Cardiac muscle cell (in vitro differentiated cells and primary cell): Measurements from ENCODE around the gene SUCLG1. TPM values are rescaled to one million over a fixed set of nuclear protein-coding genes. Genes with fewer than 3 reads are reported as not detected.

Experiments used
- DNase-seq, 2 donors: peaks; one replicate each; pipeline versions ENCODE4 v3.0.0 to v3.0.0-alpha.2; 2010 to 2017; ENCODE audit warnings: low read depth in 1 of 2, low spot score in 1 of 2
- H3K27ac ChIP-seq: fragments of 200-600 bp; sonication (generic); 2 replicates; pipeline ENCODE4 v1.5.1; 2016
- H3K27me3 ChIP-seq: fragments of 200-600 bp; sonication (generic); 2 replicates; pipeline ENCODE4 v1.6.0; 2016; ENCODE audit warnings: control low read depth
- H3K36me3 ChIP-seq: fragments of 200-600 bp; sonication (generic); 2 replicates; pipeline ENCODE4 v1.5.1; 2016; ENCODE audit warnings: control low read depth
- H3K4me1 ChIP-seq: fragments of 200-600 bp; sonication (generic); 2 replicates; pipeline ENCODE4 v1.8.1; 2017; ENCODE audit warnings: low read depth, mild to moderate bottlenecking, mixed run types
- H3K4me3 ChIP-seq: fragments of 200-600 bp; sonication (generic); 2 replicates; pipeline ENCODE4 v1.5.1; 2016; ENCODE audit warnings: mild to moderate bottlenecking
- H3K9me3 ChIP-seq: fragments of 200-600 bp; sonication (generic); 2 replicates; pipeline ENCODE4 v1.5.1; 2017; ENCODE audit warnings: low read depth, mild to moderate bottlenecking, control low read depth
- polyA plus RNA-seq: library from polyadenylated mRNA; unstranded; fragments of >200 nt; fragmentation: Nextera tagmentation; extraction: Ambion mirVana; gene quantifications from 2 replicates; pipeline ENCODE4 v1.2.1, GENCODE V29; 2016
- total RNA-seq: library from RNA; depleted of rRNA; stranded (reverse); fragments of >200 nt; gene quantifications from 2 replicates; pipeline ENCODE4 v1.2.3, GENCODE V29; 2016
- TF ChIP-seq, protein P1 (sequence below): IDR thresholded peaks from 2 replicates; pipeline ENCODE4 v1.5.1; 2012; ENCODE audit warnings: low read depth, mild to moderate bottlenecking, low read length

Gene SUCLG1
- total and polyA plus RNA-seq, 2 experiments from 2014 or later = 56.4 to 158 TPM

DNA sequence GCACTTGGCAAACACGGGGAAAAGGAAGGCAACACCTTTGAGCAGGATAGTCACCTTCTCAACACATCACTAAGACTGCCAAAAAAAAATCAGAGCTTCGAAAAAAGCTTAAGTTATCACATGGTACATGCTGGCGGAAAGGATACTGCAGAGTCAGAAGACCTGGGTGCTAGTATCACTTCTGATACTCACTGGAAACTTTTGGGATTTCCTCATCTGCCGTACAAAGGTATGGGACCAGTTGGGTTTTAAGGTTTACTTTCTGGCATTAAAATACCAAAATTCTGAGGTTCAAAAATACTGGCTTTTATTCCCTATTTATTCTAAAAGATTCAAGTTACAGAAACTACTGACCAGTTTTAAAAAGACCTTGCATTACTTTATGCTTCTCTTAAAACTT lies 2.9 kb downstream of the SUCLG1 start:
- H3K9me3 ChIP-seq = no peaks in the 10 kb centered on the region
- TF ChIP-seq, protein P1, sequence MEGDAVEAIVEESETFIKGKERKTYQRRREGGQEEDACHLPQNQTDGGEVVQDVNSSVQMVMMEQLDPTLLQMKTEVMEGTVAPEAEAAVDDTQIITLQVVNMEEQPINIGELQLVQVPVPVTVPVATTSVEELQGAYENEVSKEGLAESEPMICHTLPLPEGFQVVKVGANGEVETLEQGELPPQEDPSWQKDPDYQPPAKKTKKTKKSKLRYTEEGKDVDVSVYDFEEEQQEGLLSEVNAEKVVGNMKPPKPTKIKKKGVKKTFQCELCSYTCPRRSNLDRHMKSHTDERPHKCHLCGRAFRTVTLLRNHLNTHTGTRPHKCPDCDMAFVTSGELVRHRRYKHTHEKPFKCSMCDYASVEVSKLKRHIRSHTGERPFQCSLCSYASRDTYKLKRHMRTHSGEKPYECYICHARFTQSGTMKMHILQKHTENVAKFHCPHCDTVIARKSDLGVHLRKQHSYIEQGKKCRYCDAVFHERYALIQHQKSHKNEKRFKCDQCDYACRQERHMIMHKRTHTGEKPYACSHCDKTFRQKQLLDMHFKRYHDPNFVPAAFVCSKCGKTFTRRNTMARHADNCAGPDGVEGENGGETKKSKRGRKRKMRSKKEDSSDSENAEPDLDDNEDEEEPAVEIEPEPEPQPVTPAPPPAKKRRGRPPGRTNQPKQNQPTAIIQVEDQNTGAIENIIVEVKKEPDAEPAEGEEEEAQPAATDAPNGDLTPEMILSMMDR = no peak
- H3K27ac ChIP-seq = no peak overlapping the region
- H3K36me3 ChIP-seq = no peaks in the 10 kb centered on the region
- H3K27me3 ChIP-seq = no peaks in the 10 kb centered on the region
- H3K4me3 ChIP-seq = no peak overlapping the region
- DNase-seq = no peak
- H3K4me1 ChIP-seq = peaks cover 7% of the 10 kb centered on the region

GRCh38 chr2:84454581-84454980 lies 4.5 kb downstream of the SUCLG1 start:
- no peak for DNase-seq
- TF ChIP-seq, protein P1 = no peak
- H3K4me1 ChIP-seq = peaks cover 7% of the 10 kb centered on the region

GRCh38 chr2:84452624-84453023 lies 6.5 kb downstream of the SUCLG1 start:
- no peak for DNase-seq

More at GRCh38 chr2:84454581-84454980, 4.5 kb downstream of the SUCLG1 start:
- Histone ChIP-seq H3K27me3 (no peaks in the 10 kb centered on the region), H3K9me3 (no peaks in the 10 kb centered on the region), H3K36me3 (no peaks in the 10 kb centered on the region), H3K4me3 (no peak overlapping the region), H3K27ac (no peak overlapping the region)

GRCh38 chr2:84451579-84451978 lies 7.5 kb downstream of the SUCLG1 start:
- no peaks in the 10 kb centered on the region for H3K36me3 ChIP-seq
- no peaks in the 10 kb centered on the region for H3K9me3 ChIP-seq
- H3K27me3 ChIP-seq = no peaks in the 10 kb centered on the region
- TF ChIP-seq, protein P1 = no peak
- no peak overlapping the region for H3K27ac ChIP-seq
- no peak overlapping the region for H3K4me3 ChIP-seq
- no peak for DNase-seq
- H3K4me1 ChIP-seq = no peaks in the 10 kb centered on the region

More at GRCh38 chr2:84452624-84453023, 6.5 kb downstream of the SUCLG1 start:
- Histone ChIP-seq H3K36me3 (no peaks in the 10 kb centered on the region), H3K9me3 (no peaks in the 10 kb centered on the region), H3K4me3 (no peak overlapping the region), H3K4me1 (no peaks in the 10 kb centered on the region), H3K27me3 (no peaks in the 10 kb centered on the region), H3K27ac (no peak overlapping the region)
- TF ChIP-seq, protein P1 = no peak

- no peaks in the 10 kb centered on the region for H3K27me3 ChIP-seq
- TF ChIP-seq, protein P1 = no peak
- DNase-seq = no peak
- H3K4me1 ChIP-seq = no peaks in the 10 kb centered on the region
- H3K36me3 ChIP-seq = peaks cover 3% of the 10 kb centered on the region
- H3K27ac ChIP-seq = no peak overlapping the region
- H3K4me3 ChIP-seq = no peak overlapping the region
- no peaks in the 10 kb centered on the region for H3K9me3 ChIP-seq
These were observed 8.5 kb downstream of the SUCLG1 start for GRCh38 chr2:84450288-84451227.
